ENCODE results near the gene ARHGAP6.

ARHGAP6 gene

GRCh38 chrX:11119313-11119943 lies 546.3 kb downstream of the ARHGAP6 start:
- Mint-ChIP-seq H3K4me1 (no peaks in the 10 kb centered on the region), H3K9me3 (peaks cover 21% of the 10 kb centered on the region), H3K36me3 (ENCODE audit: low read depth) (peaks cover 51% of the 10 kb centered on the region), H3K27me3 (ENCODE audit: low read depth, poor library complexity) (no peaks in the 10 kb centered on the region), H3K27ac (no peak overlapping the region), H3K4me3 (no peak overlapping the region)
- no peak for DNase-seq
- TF ChIP-seq CTCF (IDR thresholded peaks at IDR 0.05): no peak

GRCh38 chrX:11117745-11118144 lies 548.0 kb downstream of the ARHGAP6 start:
- H3K4me3 Mint-ChIP-seq: no peak overlapping the region
- H3K27me3 Mint-ChIP-seq (ENCODE audit: low read depth, poor library complexity): no peaks in the 10 kb centered on the region
- no peak overlapping the region for H3K27ac Mint-ChIP-seq
- no peak for DNase-seq
- no peaks in the 10 kb centered on the region for H3K4me1 Mint-ChIP-seq
- peaks cover 44% of the 10 kb centered on the region for H3K36me3 Mint-ChIP-seq (ENCODE audit: low read depth)
- TF ChIP-seq CTCF (IDR thresholded peaks at IDR 0.05): no peak
- peaks cover 30% of the 10 kb centered on the region for H3K9me3 Mint-ChIP-seq

GRCh38 chrX:11113731-11114130 lies 552.0 kb downstream of the ARHGAP6 start:
- H3K27me3 Mint-ChIP-seq (ENCODE audit: low read depth, poor library complexity): no peaks in the 10 kb centered on the region

DNA sequence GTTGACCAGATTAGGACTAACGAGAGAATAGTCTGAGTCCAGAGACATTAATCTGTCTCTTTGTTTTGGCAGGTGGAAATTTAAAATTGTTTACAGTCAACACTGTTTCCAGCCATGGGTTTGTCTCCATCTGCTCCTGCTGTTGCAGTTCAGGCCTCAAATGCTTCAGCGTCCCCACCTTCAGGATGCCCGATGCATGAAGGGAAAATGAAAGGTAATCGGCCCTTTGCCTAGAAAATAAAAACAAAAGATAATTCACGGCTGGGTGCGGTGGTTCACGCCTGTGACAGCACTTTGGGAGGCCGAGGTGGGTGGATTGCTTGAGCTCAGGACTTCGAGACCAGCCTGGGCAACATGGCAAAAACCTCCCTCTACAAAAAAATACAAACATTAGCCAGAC lies 553.8 kb downstream of the ARHGAP6 start:
- Mint-ChIP-seq H3K27ac (peak overlapping the region; percentile 37), H3K4me1 (peaks cover 21% of the 10 kb centered on the region), H3K9me3 (peaks cover 23% of the 10 kb centered on the region), H3K36me3 (ENCODE audit: low read depth) (peaks cover 20% of the 10 kb centered on the region), H3K27me3 (ENCODE audit: low read depth, poor library complexity) (no peaks in the 10 kb centered on the region), H3K4me3 (no peak overlapping the region)
- no peak for TF ChIP-seq CTCF (IDR thresholded peaks at IDR 0.05)
- no peak for DNase-seq

More at GRCh38 chrX:11113731-11114130, 552.0 kb downstream of the ARHGAP6 start:
- Mint-ChIP-seq H3K9me3 (peaks cover 20% of the 10 kb centered on the region), H3K4me3 (no peak overlapping the region), H3K4me1 (peaks cover 13% of the 10 kb centered on the region), H3K27ac (peak overlapping the region; percentile 47), H3K36me3 (ENCODE audit: low read depth) (peaks cover 22% of the 10 kb centered on the region)
- TF ChIP-seq CTCF (IDR thresholded peaks at IDR 0.05): no peak
- no peak for DNase-seq

DNA sequence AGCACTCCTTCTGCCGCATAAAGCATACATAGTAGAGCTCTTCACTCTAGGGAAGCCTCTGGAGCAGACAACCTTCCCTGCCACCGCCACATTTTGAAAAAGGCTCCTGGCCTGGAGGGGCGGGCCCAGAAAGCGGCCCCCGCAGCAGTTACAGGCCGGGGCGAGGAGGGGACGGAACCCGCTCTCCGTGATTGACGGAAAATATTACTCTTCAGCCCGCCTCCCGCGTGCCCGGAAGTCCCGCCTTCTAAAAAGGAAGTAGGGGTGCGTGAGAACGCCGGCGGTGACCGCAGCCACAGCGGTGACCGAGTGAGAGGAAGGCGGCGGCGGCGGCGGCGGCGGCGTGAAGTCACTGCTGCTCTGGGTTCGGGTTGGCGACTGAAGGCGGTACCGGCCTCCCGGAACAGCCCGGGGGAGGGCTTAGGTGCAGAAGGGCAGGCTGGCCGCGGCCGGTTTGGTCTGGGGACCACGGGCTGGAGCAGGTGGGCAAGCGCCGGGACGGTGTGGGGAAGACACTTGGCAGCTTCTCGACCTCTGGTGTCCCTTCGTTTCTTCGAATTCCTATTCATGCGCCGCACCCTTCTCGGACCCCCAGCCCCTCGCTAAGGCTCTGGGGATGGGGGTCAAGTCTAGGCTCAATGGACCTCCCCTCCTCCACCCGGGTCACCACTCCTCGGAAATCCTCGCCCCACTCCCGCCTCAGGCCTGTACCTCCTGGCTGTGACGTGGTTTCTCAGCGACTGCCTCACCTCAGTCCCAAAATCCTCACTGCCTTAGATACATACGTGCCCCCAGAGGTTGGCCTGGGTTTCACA lies 554.5 kb downstream of the ARHGAP6 start, which contains the start of gene HCCS:
Gene HCCS (plus strand): TSS at position 296 of the 815 bp plus-strand sequence. CDS start 729 bp downstream, outside the sequence.
- TF ChIP-seq CTCF (IDR thresholded peaks at IDR 0.05): no peak
- peaks cover 23% of the 10 kb centered on the region for H3K4me1 Mint-ChIP-seq
- peaks cover 18% of the 10 kb centered on the region for H3K36me3 Mint-ChIP-seq (ENCODE audit: low read depth)
- H3K27ac Mint-ChIP-seq: peak within 1 kb of the TSS; percentile 91
- peaks cover 28% of the 10 kb centered on the region for H3K9me3 Mint-ChIP-seq
- no peaks in the 10 kb centered on the region for H3K27me3 Mint-ChIP-seq (ENCODE audit: low read depth, poor library complexity)
- DNase-seq: peak; percentile 77
- no peak within 1 kb of the TSS for H3K4me3 Mint-ChIP-seq
